WERI-Rb-1 (cell line): ENCODE data around the gene ALPK1.

Source experiments
- DNase-seq: peaks from one replicate; pipeline ENCODE4 v3.0.0-alpha.2; 2020
- H3K27ac ChIP-seq: fragments of 250-450 bp; sonication (Bioruptor Pico); 2 replicates; pipeline ENCODE4 v1.5.1; 2020; ENCODE audit warnings: mild to moderate bottlenecking, moderate library complexity
- H3K27me3 ChIP-seq: fragments of 250-450 bp; sonication (Bioruptor Pico); 2 replicates; pipeline ENCODE4 v1.5.1; 2021; ENCODE audit warnings: mild to moderate bottlenecking, low read depth, moderate library complexity; ENCODE audit not compliant: insufficient read depth, severe bottlenecking
- H3K36me3 ChIP-seq: fragments of 250-450 bp; sonication (Bioruptor Pico); 2 replicates; pipeline ENCODE4 v1.5.1; 2020; ENCODE audit warnings: mild to moderate bottlenecking, moderate library complexity
- H3K4me3 ChIP-seq: 2 replicates; pipeline ENCODE4 v1.5.1; 2011; ENCODE audit warnings: low read depth, mild to moderate bottlenecking, control low read depth, low read length
- H3K9me3 ChIP-seq: fragments of 250-450 bp; sonication (Bioruptor Pico); 2 replicates; pipeline ENCODE4 v1.5.1; 2021; ENCODE audit warnings: mild to moderate bottlenecking, moderate library complexity; ENCODE audit not compliant: severe bottlenecking
- CTCF ChIP-seq: IDR thresholded peaks from 2 replicates; pipeline ENCODE4 v1.5.1; 2011; ENCODE audit warnings: low read depth, mild to moderate bottlenecking, control low read depth, inconsistent platforms, low read length

Gene ALPK1

GRCh38 chr4:112329672-112330375 is 32.7 kb downstream of the ALPK1 start:
- TF ChIP-seq CTCF, result no peak
- no peak overlapping the region for H3K27ac ChIP-seq
- H3K36me3 ChIP-seq, result no peaks in the 10 kb centered on the region
- peaks cover 25% of the 10 kb centered on the region for H3K27me3 ChIP-seq
- no peaks in the 10 kb centered on the region for H3K9me3 ChIP-seq
- H3K4me3 ChIP-seq, result no peak overlapping the region
- no peak for DNase-seq

GRCh38 chr4:112330921-112331320 is 33.8 kb downstream of the ALPK1 start:
- no peak for TF ChIP-seq CTCF
- no peaks in the 10 kb centered on the region for H3K36me3 ChIP-seq

GRCh38 chr4:112332398-112332797 is 35.2 kb downstream of the ALPK1 start:
- Histone ChIP-seq H3K27me3 (peaks cover 17% of the 10 kb centered on the region), H3K27ac (no peak overlapping the region), H3K4me3 (no peak overlapping the region), H3K9me3 (no peaks in the 10 kb centered on the region), H3K36me3 (no peaks in the 10 kb centered on the region)
- no peak for DNase-seq
- TF ChIP-seq CTCF, result no peak

More at GRCh38 chr4:112330921-112331320, 33.8 kb downstream of the ALPK1 start:
- Histone ChIP-seq H3K4me3 (no peak overlapping the region), H3K27ac (no peak overlapping the region), H3K27me3 (peaks cover 21% of the 10 kb centered on the region), H3K9me3 (no peaks in the 10 kb centered on the region)
- no peak for DNase-seq

- no peak overlapping the region for H3K4me3 ChIP-seq
- H3K36me3 ChIP-seq, result no peaks in the 10 kb centered on the region
- no peak for TF ChIP-seq CTCF
- peak; percentile 39 for DNase-seq
- no peaks in the 10 kb centered on the region for H3K27me3 ChIP-seq
- no peaks in the 10 kb centered on the region for H3K9me3 ChIP-seq
- H3K27ac ChIP-seq, result no peak overlapping the region
Measured at GRCh38 chr4:112340023-112340422, 42.9 kb downstream of the ALPK1 start.

- no peak for TF ChIP-seq CTCF
- Histone ChIP-seq H3K27me3 (no peaks in the 10 kb centered on the region), H3K9me3 (no peaks in the 10 kb centered on the region), H3K4me3 (no peak overlapping the region), H3K27ac (no peak overlapping the region), H3K36me3 (no peaks in the 10 kb centered on the region)
- no peak for DNase-seq
Measured at GRCh38 chr4:112341033-112341432, 43.9 kb downstream of the ALPK1 start.
